SK-N-SH treated with all-trans-retinoic acid at 6 μM for 48 hours (cell line): ENCODE measurements around the gene MYOC.

Experiments used
- ARNTL ChIP-seq: fragments of 450-650 bp; formaldehyde crosslinking; IDR thresholded peaks from 2 replicates; pipeline ENCODE4 v1.5.0; 2020; ENCODE audit warnings: low read depth, mild to moderate bottlenecking, moderate library complexity, borderline replicate concordance
- ESRRG ChIP-seq: fragments of 250-450 bp; sonication (Bioruptor Pico); IDR thresholded peaks from 2 replicates; pipeline ENCODE4 v1.6.1; 2021; ENCODE audit warnings: mild to moderate bottlenecking
- ISL1 ChIP-seq: fragments of 250-450 bp; sonication (Bioruptor Pico); IDR thresholded peaks from 2 replicates; pipeline ENCODE4 v2.1.2; 2022; ENCODE audit warnings: mild to moderate bottlenecking, moderate library complexity
- PATZ1 ChIP-seq: fragments of 250-450 bp; sonication (Bioruptor Pico); IDR thresholded peaks from 2 replicates; pipeline ENCODE4 v1.8.0; 2020; ENCODE audit warnings: mild to moderate bottlenecking, moderate library complexity, borderline replicate concordance
- POU6F1 ChIP-seq: fragments of 250-450 bp; sonication (Bioruptor Pico); IDR thresholded peaks from 2 replicates; pipeline ENCODE4 v1.8.0; 2021; ENCODE audit warnings: low read depth, mild to moderate bottlenecking, moderate library complexity, borderline replicate concordance
- RARB ChIP-seq: fragments of 250-450 bp; sonication (Bioruptor Pico); IDR thresholded peaks from 2 replicates; pipeline ENCODE4 v1.8.0; 2021; ENCODE audit warnings: mild to moderate bottlenecking, moderate library complexity
- TCF4 ChIP-seq: fragments of 250-450 bp; sonication (Bioruptor Pico); IDR thresholded peaks from 2 replicates; pipeline ENCODE4 v1.8.0; 2021; ENCODE audit warnings: mild to moderate bottlenecking, moderate library complexity, borderline replicate concordance
- TOX ChIP-seq: fragments of 250-450 bp; sonication (Bioruptor Pico); IDR thresholded peaks from 2 replicates; pipeline ENCODE4 v1.8.0; 2021; ENCODE audit warnings: mild to moderate bottlenecking, moderate library complexity, borderline replicate concordance
- TSHZ2 ChIP-seq: fragments of 250-450 bp; sonication (Bioruptor Pico); IDR thresholded peaks from 2 replicates; pipeline ENCODE4 v1.5.0; 2020; ENCODE audit warnings: mild to moderate bottlenecking, moderate library complexity
- ZNF8 ChIP-seq: fragments of 450-650 bp; formaldehyde crosslinking; IDR thresholded peaks from 2 replicates; pipeline ENCODE4 v1.5.0; 2020; ENCODE audit warnings: mild to moderate bottlenecking, moderate library complexity

- TF ChIP-seq PATZ1 (no peak), ISL1 (CRISPR knock-in tag) (no peak), ARNTL (CRISPR knock-in tag) (no peak), TSHZ2 (CRISPR knock-in tag) (no peak), POU6F1 (CRISPR knock-in tag) (no peak), ESRRG (CRISPR knock-in tag) (no peak), TCF4 (CRISPR knock-in tag) (no peak), ZNF8 (CRISPR knock-in tag) (no peak), RARB (CRISPR knock-in tag) (no peak), TOX (CRISPR knock-in tag) (no peak)
Measured at GRCh38 chr1:171666114-171666769, 13.8 kb upstream of the MYOC start.
